Activated gamma-delta T cell treated with Interleukin-2 at 50 U/mL for 16 hours (primary cell): ENCODE data around the gene TELO2.
"Not testable (repeated sequence)": the region's sequence is repeated elsewhere in the genome, so short reads cannot be mapped to it uniquely, and the experiment has no call there.

Source experiments
- DNase-seq: peaks from one replicate; pipeline ENCODE4 v3.0.0-alpha.2; 2020

TELO2 gene

DNA sequence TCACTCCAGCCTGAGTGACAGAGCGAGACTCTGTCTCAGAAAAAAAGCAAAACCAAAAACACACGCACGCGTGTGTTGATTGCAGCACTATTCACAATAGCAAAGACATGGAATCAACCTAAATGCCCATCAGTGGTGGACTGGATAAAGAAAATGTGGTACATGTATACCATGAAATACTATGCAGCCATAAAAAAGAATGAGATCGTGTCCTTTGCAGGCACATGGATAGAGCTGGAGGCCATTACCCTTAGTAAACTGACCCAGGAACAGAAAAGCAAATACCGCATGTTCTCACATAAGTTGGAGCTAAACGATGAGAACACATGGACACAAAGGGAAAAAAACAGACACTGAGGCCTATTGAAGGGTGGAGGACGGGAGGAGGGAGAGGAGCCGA lies 14.2 kb upstream of the TELO2 start:
- DNase-seq, result not testable (repeated sequence)

DNA sequence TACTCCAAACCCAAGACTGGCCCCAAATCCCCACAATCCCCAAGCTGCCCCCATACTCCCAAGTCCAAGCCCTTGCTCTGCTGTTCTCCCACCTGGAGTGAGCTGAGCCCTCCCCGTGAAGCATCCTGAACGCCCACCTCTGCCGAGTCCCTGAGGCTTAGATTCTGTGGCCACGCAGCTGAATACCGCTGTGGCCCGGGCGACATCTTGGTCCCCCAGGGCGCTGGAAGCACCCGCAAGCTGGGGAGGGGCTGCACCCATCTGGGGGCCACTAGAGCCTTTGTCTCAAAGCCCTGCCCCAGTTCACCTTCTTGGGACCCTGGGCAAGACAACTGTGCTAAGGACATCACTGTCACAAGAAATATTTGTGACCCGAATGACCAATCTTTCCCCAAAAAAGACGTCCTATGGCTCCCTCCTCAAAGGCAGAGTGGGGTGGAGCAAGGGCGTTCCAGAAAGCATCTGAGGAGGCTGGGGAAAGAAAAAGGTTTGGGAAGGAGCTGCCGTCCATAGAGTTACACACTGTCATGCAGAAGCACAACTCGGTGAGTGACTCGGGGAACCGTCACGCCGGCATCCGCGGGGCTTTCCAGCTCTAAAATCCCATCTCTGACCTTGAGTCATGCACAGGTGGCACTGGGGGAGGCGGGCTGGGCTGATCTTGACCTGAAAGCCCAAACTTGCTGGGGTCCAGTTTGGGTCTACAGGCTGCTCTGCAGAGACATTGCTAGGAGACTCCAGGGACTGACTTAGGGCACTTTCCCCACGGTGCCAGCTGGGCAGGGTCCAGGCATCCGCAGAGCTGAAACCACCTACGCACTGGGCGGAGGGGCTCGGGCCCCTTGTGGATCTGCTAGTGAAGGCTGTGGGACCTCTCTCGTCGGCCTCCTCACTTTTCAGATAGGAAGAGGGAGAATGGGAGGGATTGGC lies 11.0 kb upstream of the TELO2 start:
- DNase-seq, result no peak

DNA sequence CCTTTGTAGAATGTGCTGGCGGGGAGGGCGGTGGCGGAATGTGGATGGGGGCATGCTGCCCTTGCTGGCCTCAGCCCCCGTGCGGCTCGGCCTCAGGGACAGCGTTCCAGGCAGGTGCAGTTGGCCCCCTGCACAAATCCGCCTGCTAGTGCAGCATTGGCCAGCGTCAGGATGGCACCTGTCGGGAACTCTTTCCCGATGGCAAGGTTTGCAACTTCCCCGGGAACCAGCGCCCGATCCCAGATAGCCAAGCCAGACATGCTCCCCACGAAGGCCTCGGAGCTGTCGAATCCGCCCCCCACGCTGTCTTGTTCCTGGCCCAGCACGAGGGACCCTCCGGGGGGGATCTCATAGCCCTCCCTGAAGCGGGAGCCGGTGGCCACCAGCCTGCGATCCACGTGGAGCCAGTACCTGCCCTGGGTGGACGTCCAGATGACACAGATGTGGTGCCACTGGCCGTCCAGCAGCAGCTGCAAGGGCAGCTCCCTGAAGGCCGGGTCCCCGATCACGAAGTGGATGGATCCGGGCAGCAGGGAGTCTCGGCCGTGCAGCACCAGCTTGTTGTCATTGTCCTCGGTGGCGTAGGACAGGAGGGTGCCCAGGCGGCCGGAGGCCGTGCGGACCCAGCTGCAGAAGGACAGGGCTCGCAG lies 7.2 kb upstream of the TELO2 start:
- no peak for DNase-seq

DNA sequence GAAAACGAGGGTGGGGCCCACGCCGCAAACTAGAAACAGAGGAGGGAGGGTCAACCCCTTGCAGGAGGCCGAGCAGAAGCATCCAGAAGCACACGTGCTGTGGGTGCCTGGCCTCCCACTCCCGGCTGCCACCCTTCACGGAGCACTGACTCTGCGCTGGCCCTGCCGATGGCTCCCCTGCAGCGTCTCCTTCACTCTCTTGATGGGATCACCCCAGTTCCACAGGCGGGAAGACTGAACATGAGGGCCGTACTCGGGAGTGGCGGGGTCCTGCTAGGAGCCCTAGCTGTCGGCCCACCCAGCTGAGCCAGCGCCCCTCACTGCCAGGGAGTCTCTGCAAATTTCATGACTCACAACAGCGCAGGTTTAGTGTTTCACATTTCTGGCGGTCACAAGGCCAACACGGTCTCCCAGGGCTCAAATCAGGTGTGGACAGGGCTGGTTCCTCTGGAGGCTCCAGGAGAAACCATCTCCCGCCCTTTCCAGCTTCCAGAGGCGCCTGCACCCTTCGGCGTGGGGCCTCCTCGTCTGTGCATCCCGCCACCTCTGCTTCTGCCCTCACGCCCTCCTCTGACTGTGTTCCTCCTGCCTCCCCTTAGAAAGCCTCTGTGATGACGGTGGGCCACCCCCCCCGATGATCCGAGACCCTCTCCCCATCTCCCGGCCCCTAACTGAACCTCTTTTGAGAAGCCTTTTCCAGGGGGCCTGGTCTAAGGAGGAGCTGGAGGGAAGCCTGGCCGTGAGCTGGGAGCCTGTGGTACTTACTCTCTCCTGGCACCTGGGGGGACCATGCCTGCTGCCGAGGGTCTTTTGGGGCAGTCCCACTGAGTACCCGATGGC lies 6.4 kb upstream of the TELO2 start:
- no peak for DNase-seq

DNA sequence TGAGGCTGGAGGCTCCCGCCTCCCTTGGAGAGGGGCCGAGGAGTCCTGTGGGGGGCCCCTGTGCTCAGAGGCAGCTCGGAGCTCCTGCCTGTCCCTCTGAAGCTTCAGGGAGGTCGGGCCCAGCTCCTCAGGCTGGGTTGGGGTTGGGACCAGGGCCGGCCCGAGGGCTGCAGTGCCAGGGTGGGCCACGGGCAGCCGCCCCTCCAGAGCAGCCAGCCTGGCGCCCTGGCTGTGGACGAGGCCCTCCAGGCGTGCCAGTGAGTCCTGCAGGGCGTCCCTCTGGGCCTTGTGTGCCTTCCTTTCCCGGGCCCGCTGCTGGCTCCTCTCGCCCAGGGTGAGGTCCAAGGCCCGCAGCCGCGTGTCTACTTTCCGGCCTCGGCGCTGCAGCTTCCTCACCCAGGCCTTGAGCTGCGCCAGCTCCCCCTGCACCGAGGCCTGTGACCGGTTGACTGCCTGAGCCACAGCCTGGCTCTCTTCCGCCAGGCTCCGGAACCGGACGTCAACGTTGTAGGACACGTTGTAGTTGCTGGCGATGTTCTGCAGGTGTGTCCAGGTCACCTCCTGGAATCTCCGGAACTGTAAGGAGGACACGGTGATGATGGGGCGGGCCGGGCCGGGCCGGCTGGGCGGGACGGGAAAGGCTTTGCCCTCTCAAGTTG lies 5.6 kb upstream of the TELO2 start:
- DNase-seq, result no peak

DNA sequence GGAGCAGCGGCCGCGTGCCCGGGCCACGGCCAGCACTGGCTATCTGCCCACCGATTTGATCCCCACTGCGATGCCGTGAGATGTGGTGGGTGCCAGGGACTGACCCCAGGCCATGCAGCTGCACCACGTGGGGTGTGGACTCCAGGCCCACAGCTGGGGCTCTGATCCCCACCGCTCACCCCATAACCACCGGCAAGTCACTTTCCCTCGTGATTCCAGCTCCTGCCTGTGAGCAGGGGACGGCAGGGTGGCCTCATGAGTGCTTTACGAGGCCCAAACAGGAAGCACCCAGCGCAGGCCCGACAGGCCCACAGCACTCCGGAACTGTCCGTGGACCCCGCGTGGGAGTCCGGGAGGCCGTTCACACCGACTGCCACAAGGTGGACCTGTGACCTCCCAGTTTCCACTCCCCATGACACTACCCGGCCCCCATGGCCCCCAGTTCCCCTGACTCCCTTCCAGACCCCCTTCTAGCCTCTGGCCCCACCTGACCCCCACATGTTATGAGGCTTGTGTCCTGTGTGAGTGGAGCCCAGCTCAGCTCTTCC lies 5.0 kb upstream of the TELO2 start:
- DNase-seq, result no peak

DNA sequence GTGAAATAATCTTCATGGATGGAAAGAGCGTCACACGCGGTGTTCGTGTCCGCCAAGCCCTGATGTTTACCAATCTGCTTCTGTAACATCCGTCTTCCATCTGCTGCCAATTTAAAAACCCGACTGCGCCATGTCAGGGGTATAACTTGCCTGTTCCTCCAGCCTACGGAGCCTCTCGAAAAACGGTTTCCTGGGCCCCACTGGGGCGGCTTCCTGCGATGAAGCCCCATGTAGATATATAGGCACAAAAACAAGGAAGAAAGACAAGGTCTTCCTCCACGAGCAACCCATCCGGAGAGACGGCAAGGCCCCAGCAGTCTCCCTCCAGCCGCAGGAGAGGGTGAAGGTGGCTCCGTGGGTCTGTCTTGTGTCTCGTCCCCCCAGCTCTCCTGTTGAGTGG lies 4.5 kb upstream of the TELO2 start, which contains the start of gene PTX4:
Gene PTX4, minus strand, starts transcription at position 326 of the 400 bp plus-strand sequence. Its CDS starts 35 bp downstream, at position 291.
- no peak for DNase-seq

DNA sequence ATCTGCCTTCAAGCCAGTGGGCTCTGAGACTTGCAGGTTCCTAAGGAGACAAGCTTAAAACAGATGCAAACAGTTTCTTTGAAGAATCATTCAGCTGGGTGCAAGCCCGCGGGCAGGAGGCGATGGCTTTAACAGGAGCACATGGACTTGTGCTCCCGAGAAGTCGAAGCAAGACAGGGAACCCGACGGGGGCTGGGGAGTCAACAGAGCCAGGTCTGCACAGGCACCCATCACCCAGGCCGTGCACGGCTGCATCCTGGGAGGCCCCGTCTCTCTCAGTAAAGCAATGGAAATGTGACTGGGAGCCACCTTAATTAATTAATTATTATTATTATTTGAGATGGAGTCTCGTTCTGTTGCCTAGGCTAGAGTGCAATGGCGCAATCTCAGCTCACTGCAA lies 4.1 kb upstream of the TELO2 start:
- no peak for DNase-seq

DNA sequence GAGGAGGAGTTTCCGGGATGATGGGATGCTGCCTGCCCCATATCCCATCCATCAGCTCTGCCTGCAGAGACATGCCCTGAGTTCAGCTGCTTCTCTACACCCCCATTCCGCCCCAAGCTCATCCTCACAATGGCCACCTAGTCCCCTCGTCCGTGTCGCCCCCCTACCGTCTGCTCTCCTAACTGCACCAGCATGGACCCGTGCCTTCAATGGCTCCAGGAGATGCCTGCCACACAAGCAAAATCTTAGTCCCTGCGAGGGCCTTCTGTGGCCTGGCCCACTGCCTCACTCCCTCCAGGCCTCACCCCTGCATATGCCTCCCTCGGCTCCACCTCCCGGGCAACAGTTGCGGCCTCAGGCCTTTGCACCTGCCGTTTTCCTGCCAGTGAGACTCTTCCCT lies 1.8 kb upstream of the TELO2 start:
- DNase-seq, result no peak

DNA sequence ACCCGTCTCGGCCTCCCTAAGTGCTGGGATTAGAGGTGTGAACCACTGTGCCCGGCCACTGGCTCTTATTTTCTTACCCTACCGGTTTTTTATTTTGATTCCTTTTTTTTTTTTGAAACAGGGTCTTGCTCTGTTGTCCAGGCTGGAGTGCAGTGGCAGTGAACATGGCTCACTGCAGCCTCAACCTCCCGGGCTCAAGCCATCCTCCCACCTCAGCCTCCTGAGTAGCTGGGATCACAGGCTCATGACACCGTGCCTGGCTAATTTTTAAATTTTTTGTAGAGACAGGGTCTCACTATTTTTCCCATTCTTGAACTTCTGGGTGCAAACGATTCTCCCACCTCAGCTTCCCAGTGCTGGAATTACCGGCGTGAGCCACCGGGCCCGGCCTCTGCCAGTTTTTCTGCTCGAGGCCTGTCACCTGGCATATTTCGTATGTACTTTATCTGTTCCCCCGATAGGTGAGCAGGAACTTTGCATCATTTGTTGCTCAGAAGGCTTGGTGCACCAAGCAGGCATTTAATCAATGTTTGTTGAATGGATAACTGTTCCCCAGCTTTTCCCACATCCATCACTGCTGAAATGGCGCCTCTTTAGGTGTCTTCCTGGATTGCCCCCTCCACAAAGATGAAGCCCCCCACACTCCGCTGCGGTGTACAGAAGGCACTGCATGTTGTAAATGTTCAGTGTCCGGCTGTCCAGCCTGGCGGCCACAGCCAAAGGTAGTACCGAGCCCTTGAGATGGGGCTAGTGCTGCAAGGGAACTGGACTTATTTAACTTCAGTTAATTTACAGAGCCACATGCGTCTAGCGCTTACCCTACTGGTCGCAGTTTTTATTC lies 858 bp upstream of the TELO2 start:
- no peak for DNase-seq

DNA sequence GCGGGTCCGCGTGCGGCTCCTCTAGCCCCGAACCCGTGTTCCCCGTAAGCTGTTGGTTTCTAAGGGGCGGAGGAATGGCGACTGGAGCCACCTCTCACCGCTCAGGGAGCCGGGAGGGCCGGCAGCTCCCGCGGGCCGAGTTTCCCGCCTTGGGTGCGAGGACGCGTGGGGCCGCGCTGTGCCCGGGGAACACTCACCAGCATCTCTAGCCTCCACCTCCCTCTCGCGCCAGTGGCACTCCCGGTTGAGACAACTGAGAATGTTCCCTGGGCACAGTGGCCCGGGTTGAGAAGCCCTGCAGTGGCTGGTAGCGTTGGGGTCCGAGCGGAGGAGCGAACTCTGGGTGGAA lies 560 bp downstream of the TELO2 start:
- no peak for DNase-seq

DNA sequence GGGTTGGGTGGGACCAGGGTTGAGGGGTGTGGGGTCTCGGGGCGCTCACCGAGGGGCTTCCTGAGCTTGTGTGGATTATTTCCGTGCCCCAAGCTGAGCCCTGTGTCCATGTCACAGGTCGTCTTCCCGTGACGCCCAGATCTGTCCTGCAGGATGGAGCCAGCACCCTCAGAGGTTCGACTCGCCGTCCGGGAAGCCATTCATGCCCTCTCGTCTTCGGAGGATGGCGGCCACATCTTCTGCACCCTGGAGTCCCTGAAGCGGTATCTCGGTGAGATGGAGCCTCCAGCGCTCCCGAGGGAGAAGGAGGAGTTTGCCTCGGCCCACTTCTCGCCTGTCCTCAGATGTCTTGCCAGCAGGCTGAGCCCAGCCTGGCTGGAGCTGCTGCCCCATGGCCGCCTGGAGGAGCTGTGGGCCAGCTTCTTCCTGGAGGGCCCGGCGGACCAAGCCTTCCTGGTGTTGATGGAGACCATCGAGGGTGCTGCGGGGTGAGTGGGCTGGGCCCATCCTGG lies 1.0 kb downstream of the TELO2 start:
- no peak for DNase-seq

DNA sequence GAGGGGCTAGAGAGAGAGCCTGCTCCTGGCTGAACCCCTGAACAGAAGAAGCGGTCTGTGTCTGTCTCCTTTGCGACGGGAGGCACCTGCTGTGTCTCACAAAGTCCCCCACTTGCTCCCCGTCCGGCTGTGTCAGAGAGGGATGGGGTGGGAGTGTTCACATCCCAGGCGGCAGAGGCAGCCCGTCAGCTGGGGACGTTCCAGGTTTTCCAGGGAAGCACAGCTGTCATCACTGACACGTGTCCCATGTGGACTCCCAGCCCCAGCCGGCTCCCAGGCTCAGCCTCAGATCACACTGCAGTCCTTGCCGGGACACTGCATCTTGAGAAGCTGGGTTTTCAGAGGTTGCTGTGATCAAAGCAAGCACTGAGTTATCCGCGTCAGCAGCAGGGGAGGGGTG lies 1.6 kb downstream of the TELO2 start:
- DNase-seq, result no peak

DNA sequence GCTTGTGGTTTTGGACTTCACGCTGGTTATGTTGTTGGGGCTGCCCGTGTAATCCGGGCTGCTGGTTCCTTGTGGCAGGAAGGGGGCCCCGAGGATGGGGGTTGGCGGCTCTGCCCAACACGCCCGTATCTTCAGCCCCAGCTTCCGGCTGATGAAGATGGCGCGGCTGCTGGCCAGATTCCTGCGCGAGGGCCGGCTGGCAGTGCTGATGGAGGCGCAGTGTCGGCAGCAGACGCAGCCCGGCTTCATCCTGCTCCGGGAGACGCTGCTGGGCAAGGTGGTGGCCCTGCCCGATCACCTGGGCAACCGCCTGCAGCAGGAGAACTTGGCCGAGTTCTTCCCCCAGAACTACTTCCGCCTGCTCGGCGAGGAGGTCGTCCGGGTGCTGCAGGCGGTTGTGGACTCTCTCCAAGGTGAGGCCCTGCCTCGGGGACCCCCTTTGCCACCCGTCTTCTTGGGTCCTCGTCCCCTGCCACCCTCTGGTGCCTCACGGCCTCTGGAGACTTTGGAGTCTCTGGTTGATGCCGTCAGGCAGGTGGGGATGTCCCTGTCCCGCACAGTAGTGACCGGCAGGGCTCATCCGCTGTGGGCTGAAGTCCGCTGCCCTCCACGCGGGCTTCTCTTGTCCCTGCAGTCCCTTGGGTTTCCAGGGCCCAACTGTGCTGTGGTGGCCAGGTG lies 2.2 kb downstream of the TELO2 start:
- DNase-seq, result no peak

DNA sequence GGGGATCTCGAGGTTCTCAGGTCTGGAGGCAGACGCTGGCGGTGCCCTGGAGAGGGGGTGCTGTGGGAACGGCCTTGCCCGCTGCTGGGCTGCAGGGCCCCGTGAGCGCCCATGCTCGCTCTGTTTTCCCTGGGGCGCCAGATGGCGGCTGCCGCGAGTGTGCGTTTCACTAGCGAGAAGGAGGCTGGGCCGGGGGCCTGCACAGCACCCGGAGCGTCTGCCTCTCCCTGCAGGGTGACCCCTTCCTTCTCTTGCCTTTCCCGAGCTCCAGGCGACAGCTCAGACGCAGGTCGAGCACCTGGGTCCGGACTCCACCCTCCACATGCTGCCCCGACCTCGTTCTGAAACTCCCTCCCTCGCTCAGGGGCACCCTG lies 2.7 kb downstream of the TELO2 start:
- DNase-seq, result no peak

DNA sequence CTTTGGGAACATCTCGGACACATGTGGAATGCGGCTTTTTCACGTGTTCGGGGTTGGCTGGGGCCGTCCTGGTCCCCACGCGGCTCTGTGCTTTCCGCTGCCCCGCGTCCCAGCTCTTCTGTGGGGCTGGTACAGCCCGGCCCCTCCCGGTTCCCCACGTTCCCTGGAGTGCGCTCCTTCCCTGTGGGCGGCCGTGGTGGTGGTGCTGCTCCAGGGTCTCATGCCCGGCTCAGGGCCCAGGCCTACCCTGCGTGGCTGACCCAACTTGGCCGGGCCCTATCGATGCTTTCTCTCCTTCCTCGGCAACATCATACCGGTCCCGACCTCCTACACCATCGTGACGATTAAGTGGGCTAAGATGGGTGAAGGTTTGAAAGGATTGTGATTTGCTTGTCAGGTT lies 3.3 kb downstream of the TELO2 start:
- no peak for DNase-seq

DNA sequence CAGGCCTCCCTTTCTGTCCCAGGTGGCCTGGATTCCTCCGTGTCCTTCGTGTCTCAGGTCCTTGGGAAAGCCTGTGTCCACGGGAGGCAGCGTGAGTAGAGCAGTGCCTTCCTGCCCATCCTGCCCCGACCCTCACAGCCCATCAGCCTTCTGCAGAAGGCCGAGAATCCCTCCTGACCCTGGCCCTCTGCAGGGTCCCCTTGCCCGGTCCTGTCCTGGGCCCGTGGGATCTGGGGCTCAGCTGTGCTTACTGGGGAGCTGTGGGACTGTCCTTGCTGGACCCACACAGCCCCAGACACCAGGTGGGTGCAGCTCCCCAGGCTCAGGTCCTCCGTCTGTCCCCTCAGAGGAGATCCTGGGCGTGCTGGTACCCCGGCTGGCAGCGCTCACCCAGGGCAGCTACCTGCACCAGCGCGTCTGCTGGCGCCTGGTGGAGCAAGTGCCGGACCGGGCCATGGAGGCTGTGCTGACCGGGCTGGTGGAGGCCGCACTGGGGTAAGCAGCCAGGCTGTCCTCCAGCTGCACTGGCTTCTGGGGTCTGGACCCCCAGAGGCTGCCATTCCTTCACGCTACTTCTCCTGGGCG lies 3.9 kb downstream of the TELO2 start:
- DNase-seq, result no peak

DNA sequence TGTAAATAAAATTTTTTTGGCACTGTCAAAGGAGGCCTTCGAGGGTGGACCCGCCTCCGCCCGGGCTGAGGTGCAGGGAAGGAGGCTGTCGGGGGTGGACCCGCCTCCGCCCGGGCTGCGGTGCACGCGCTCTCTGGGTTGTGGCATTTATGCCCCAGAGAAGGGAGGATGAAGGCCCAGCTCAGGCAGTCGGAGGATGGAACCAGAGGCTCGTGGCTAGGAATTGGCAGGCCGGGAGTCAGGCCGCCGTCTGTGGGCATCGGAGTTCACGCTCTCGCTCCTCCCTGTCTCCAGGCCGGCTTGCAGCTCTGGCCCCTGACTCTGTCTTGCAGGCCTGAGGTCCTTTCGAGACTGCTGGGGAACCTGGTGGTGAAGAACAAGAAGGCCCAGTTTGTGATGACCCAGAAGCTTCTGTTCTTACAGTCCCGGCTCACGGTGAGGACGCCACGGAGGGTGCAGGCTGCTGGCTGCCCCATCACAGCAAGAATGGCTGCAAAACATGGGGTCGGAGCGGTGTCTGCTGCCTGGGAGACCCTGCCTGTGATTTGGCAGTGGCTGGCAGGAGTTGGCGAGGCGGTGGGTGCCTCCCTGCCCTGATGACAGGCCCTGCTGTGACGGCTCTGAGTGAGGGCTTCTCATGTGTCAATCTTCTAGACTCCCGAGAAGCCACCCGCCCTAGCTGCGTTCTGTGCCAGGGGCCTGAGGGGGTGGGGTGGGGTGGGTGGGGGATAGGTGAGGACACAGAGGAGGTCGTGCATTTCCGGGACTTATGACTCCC lies 5.9 kb downstream of the TELO2 start:
- DNase-seq, result no peak

DNA sequence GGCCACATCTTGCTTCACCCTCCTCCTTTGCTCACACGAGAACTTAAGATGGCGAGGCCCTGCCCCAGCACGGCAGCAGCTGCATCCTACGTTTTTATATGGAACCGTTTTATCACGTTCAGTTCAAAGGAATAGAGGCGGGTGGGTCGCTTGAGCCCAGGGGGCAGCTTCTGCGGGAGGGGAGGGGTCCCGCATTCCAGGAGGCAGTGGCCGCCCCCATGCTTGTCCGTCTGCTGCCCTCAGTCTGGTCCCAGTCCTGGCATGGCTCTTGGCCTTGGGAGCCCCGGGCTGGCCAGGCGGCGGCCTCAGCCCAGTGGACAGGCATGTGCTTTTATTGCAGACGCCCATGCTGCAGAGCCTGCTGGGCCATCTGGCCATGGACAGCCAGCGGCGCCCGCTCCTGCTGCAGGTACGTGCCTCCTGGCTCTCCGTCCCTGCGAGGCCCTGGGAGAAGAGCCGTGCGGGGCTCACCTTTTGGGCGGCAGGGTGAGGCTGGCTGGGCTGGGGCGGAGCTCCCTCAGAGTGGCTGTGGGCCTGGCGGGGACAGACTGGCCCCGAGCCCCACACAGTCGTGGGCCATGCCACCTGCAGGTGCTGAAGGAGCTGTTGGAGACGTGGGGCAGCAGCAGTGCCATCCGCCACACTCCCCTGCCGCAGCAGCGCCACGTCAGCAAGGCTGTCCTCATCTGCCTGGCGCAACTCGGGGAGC lies 6.8 kb downstream of the TELO2 start:
- no peak for DNase-seq
